GM19438 (cell line): ENCODE measurements around the gene AGAP1.

ENCODE experiments used
- ATAC-seq: cut with Tn5 transposase; IDR thresholded peaks from one replicate; pipeline ENCODE4 v1.9.1; 2021; ENCODE audit warnings: low read depth; ENCODE audit not compliant: unreplicated experiment

Gene AGAP1

GRCh38 chr2:235527806-235528469 lies 34.1 kb downstream of the AGAP1 start:
- ATAC-seq: no peak

GRCh38 chr2:235529621-235530020 lies 35.8 kb downstream of the AGAP1 start:
- no peak for ATAC-seq

- ATAC-seq: no peak
These were observed 36.9 kb downstream of the AGAP1 start for GRCh38 chr2:235530735-235531134.

GRCh38 chr2:235532307-235532706 lies 38.5 kb downstream of the AGAP1 start:
- no peak for ATAC-seq

- no peak for ATAC-seq
These were observed 39.4 kb downstream of the AGAP1 start for GRCh38 chr2:235533198-235533597.

- ATAC-seq: no peak
These were observed 40.0 kb downstream of the AGAP1 start for GRCh38 chr2:235533616-235534385.

GRCh38 chr2:235534678-235535422 lies 41.0 kb downstream of the AGAP1 start:
- ATAC-seq: no peak

- ATAC-seq: no peak
These were observed 41.7 kb downstream of the AGAP1 start for GRCh38 chr2:235535423-235536130.

- ATAC-seq: no peak
These were observed 42.9 kb downstream of the AGAP1 start for GRCh38 chr2:235536711-235537110.

- ATAC-seq: no peak
These were observed 43.3 kb downstream of the AGAP1 start for GRCh38 chr2:235537186-235537585.

GRCh38 chr2:235537587-235537986 lies 43.7 kb downstream of the AGAP1 start:
- ATAC-seq: no peak

GRCh38 chr2:235538144-235538639 lies 44.3 kb downstream of the AGAP1 start:
- no peak for ATAC-seq

- no peak for ATAC-seq
These were observed 45.1 kb downstream of the AGAP1 start for GRCh38 chr2:235538981-235539380.

- no peak for ATAC-seq
These were observed 45.9 kb downstream of the AGAP1 start for GRCh38 chr2:235539773-235540172.

- ATAC-seq: no peak
These were observed 47.2 kb downstream of the AGAP1 start for GRCh38 chr2:235541016-235541415.

GRCh38 chr2:235541838-235542549 lies 48.2 kb downstream of the AGAP1 start:
- no peak for ATAC-seq

GRCh38 chr2:235542733-235543127 lies 48.9 kb downstream of the AGAP1 start:
- no peak for ATAC-seq

GRCh38 chr2:235543128-235543750 lies 49.4 kb downstream of the AGAP1 start:
- no peak for ATAC-seq

- ATAC-seq: no peak
These were observed 50.2 kb downstream of the AGAP1 start for GRCh38 chr2:235543851-235544688.
